HG03469 (cell line): ENCODE measurements around the gene SEZ6L2.
A peak's percentile ranks its signal among the peaks of the same experiment; 100 is the strongest.
"Not testable (repeated sequence)": the region's sequence is repeated elsewhere in the genome, so short reads cannot be mapped to it uniquely, and the experiment has no call there.

Experiments used
- ATAC-seq: cut with Tn5 transposase; IDR thresholded peaks from one replicate; pipeline ENCODE4 v1.9.1; 2021; ENCODE audit warnings: mild to moderate bottlenecking, moderate library complexity, moderate number of reproducible peaks; ENCODE audit not compliant: unreplicated experiment

The SEZ6L2 gene

GRCh38 chr16:29899516-29900101 lies at the start of gene SEZ6L2:
TSS of gene SEZ6L2 (minus strand) at chr16:29899550. CDS start at chr16:29899019, 531 bp downstream.
- ATAC-seq: no peak

GRCh38 chr16:29947897-29948296 lies 48.5 kb upstream of the SEZ6L2 start:
- ATAC-seq: no peak

- no peak for ATAC-seq
These were observed 44.8 kb upstream of the SEZ6L2 start for GRCh38 chr16:29943846-29944799.

GRCh38 chr16:29940656-29941055 lies 41.3 kb upstream of the SEZ6L2 start:
- no peak for ATAC-seq

- ATAC-seq: not testable (repeated sequence)
These were observed 32.4 kb upstream of the SEZ6L2 start for GRCh38 chr16:29931750-29932149.

- no peak for ATAC-seq
These were observed 27.9 kb upstream of the SEZ6L2 start for GRCh38 chr16:29927070-29927905.

- no peak for ATAC-seq
These were observed 27.3 kb upstream of the SEZ6L2 start for GRCh38 chr16:29926711-29927052.

GRCh38 chr16:29925781-29926710 lies 26.7 kb upstream of the SEZ6L2 start, which contains the start of gene KCTD13:
TSS of gene KCTD13 (minus strand) at chr16:29926226. CDS start at chr16:29926033, 193 bp downstream.
- peak; percentile 54 for ATAC-seq

GRCh38 chr16:29925105-29925756 lies 25.9 kb upstream of the SEZ6L2 start:
- no peak for ATAC-seq

- ATAC-seq: no peak
These were observed 23.7 kb upstream of the SEZ6L2 start for GRCh38 chr16:29922986-29923501.

GRCh38 chr16:29922326-29922725 lies 23.0 kb upstream of the SEZ6L2 start:
- no peak for ATAC-seq

- no peak for ATAC-seq
These were observed 21.7 kb upstream of the SEZ6L2 start for GRCh38 chr16:29921034-29921385.

GRCh38 chr16:29920288-29921033 lies 21.1 kb upstream of the SEZ6L2 start:
- ATAC-seq: no peak

- no peak for ATAC-seq
These were observed 17.6 kb upstream of the SEZ6L2 start for GRCh38 chr16:29916979-29917378.

GRCh38 chr16:29915590-29916247 lies 16.4 kb upstream of the SEZ6L2 start:
- no peak for ATAC-seq

GRCh38 chr16:29913514-29913913 lies 14.2 kb upstream of the SEZ6L2 start:
- no peak for ATAC-seq

GRCh38 chr16:29912087-29912486 lies 12.7 kb upstream of the SEZ6L2 start:
- no peak for ATAC-seq

- ATAC-seq: no peak
These were observed 12.3 kb upstream of the SEZ6L2 start for GRCh38 chr16:29911676-29912010.
